ENCODE data around the gene ITIH1. TPM values are rescaled to one million over a fixed set of nuclear protein-coding genes. Genes with fewer than 3 reads are reported as not detected.

The ITIH1 gene
- polyA plus RNA-seq, 1 experiment = not detected

GRCh38 chr3:52788890-52789745 lies 11.7 kb downstream of the ITIH1 start:
- TF ChIP-seq CTCF (IDR thresholded peaks at IDR 0.05; ENCODE audit: insufficient read depth, low read depth, low read length) = no peak
- Histone ChIP-seq H3K36me3 (ENCODE audit: control insufficient read depth, insufficient read depth, low read length) (no peaks in the 10 kb centered on the region), H3K4me3 (ENCODE audit: low read depth, low read length) (no peak overlapping the region), H3K27me3 (ENCODE audit: control insufficient read depth, insufficient read depth, low read length) (peaks cover 5% of the 10 kb centered on the region)
- ChIA-PET POLR2A (no interaction called here), CTCF (no interaction called here)
- no peak for DNase-seq (ENCODE audit: low read depth)

GRCh38 chr3:52789746-52790040 lies 12.3 kb downstream of the ITIH1 start:
- ChIA-PET POLR2A (no interaction called here), CTCF (no interaction called here)
- Histone ChIP-seq H3K4me3 (ENCODE audit: low read depth, low read length) (no peak overlapping the region), H3K36me3 (ENCODE audit: control insufficient read depth, insufficient read depth, low read length) (no peaks in the 10 kb centered on the region), H3K27me3 (ENCODE audit: control insufficient read depth, insufficient read depth, low read length) (peaks cover 5% of the 10 kb centered on the region)
- no peak for DNase-seq (ENCODE audit: low read depth)
- no peak for TF ChIP-seq CTCF (IDR thresholded peaks at IDR 0.05; ENCODE audit: insufficient read depth, low read depth, low read length)

- Histone ChIP-seq H3K36me3 (ENCODE audit: control insufficient read depth, insufficient read depth, low read length) (no peaks in the 10 kb centered on the region), H3K4me3 (ENCODE audit: low read depth, low read length) (no peak overlapping the region), H3K27me3 (ENCODE audit: control insufficient read depth, insufficient read depth, low read length) (peaks cover 5% of the 10 kb centered on the region)
- TF ChIP-seq CTCF (IDR thresholded peaks at IDR 0.05; ENCODE audit: insufficient read depth, low read depth, low read length) = no peak
- CTCF ChIA-PET = no interaction called here
- POLR2A ChIA-PET = no interaction called here
- DNase-seq (ENCODE audit: low read depth) = no peak
Observed at GRCh38 chr3:52790337-52790736, 12.9 kb downstream of the ITIH1 start.

GRCh38 chr3:52790741-52791140 lies 13.3 kb downstream of the ITIH1 start:
- ChIA-PET CTCF (no interaction called here), POLR2A (no interaction called here)
- no peak for DNase-seq (ENCODE audit: low read depth)
- Histone ChIP-seq H3K4me3 (ENCODE audit: low read depth, low read length) (no peak overlapping the region), H3K36me3 (ENCODE audit: control insufficient read depth, insufficient read depth, low read length) (no peaks in the 10 kb centered on the region), H3K27me3 (ENCODE audit: control insufficient read depth, insufficient read depth, low read length) (peaks cover 5% of the 10 kb centered on the region)
- no peak for TF ChIP-seq CTCF (IDR thresholded peaks at IDR 0.05; ENCODE audit: insufficient read depth, low read depth, low read length)

- H3K4me3 ChIP-seq (ENCODE audit: low read depth, low read length) = no peak overlapping the region
- H3K27me3 ChIP-seq (ENCODE audit: control insufficient read depth, insufficient read depth, low read length) = peaks cover 5% of the 10 kb centered on the region
- TF ChIP-seq CTCF (IDR thresholded peaks at IDR 0.05; ENCODE audit: insufficient read depth, low read depth, low read length) = no peak
- CTCF ChIA-PET = interaction anchor here (1.0 to 1.3 kb wide), 2 partner anchors 12 to 30 kb away, joined by 3 to 4 read pairs; no protein-coding TSS in a partner anchor
- no peaks in the 10 kb centered on the region for H3K36me3 ChIP-seq (ENCODE audit: control insufficient read depth, insufficient read depth, low read length)
- POLR2A ChIA-PET = no interaction called here
- DNase-seq (ENCODE audit: low read depth) = no peak
Observed at GRCh38 chr3:52791366-52791765, 14.0 kb downstream of the ITIH1 start.
